ENCODE results near the gene ATL2.

The ATL2 gene

GRCh38 chr2:38377050-38377828, at the start of gene ATL2:
TSS of gene ATL2 (minus strand) at chr2:38377273. CDS start at chr2:38377260, 13 bp downstream.
- Mint-ChIP-seq H3K27me3 (ENCODE audit: low read depth) (no peaks in the 10 kb centered on the region), H3K4me3 (peak within 1 kb of the TSS; percentile 93 to 96 (median 95)), H3K36me3 (ENCODE audit: low read depth) (no peaks in the 10 kb centered on the region), H3K27ac (peak within 1 kb of the TSS; percentile 89 to 97 (median 92)), H3K9me3 (no peaks in the 10 kb centered on the region), H3K4me1 (peaks cover 68% of the 10 kb centered on the region)
- TF ChIP-seq CTCF (IDR thresholded peaks at IDR 0.05; ENCODE audit: unreplicated experiment in 3 of 3): no peak

GRCh38 chr2:38423763-38424162, 46.7 kb upstream of the ATL2 start:
- Mint-ChIP-seq H3K4me3 (no peak overlapping the region), H3K27ac (no peak overlapping the region), H3K4me1 (peaks cover 9% of the 10 kb centered on the region), H3K27me3 (ENCODE audit: low read depth) (peaks cover 12% of the 10 kb centered on the region), H3K36me3 (ENCODE audit: low read depth) (no peaks in the 10 kb centered on the region), H3K9me3 (no peaks in the 10 kb centered on the region)
- TF ChIP-seq CTCF (IDR thresholded peaks at IDR 0.05; ENCODE audit: unreplicated experiment in 3 of 3): no peak

- Mint-ChIP-seq H3K27me3 (ENCODE audit: low read depth) (peaks cover 17% of the 10 kb centered on the region), H3K4me3 (no peak overlapping the region), H3K4me1 (peaks cover 6% of the 10 kb centered on the region), H3K36me3 (ENCODE audit: low read depth) (no peaks in the 10 kb centered on the region), H3K9me3 (no peaks in the 10 kb centered on the region), H3K27ac (peak overlapping the region in 2 of 3 experiments; percentile 17 to 26)
- no peak for TF ChIP-seq CTCF (IDR thresholded peaks at IDR 0.05; ENCODE audit: unreplicated experiment in 3 of 3)
Observed at GRCh38 chr2:38421274-38422056, 44.4 kb upstream of the ATL2 start.

- Mint-ChIP-seq H3K27ac (no peak overlapping the region), H3K4me3 (no peak overlapping the region), H3K27me3 (ENCODE audit: low read depth) (peaks cover 17% of the 10 kb centered on the region), H3K9me3 (peaks cover 2% of the 10 kb centered on the region), H3K4me1 (peaks cover 6% of the 10 kb centered on the region), H3K36me3 (ENCODE audit: low read depth) (no peaks in the 10 kb centered on the region)
- TF ChIP-seq CTCF (IDR thresholded peaks at IDR 0.05; ENCODE audit: unreplicated experiment in 3 of 3): no peak
Observed at GRCh38 chr2:38419499-38419898, 42.4 kb upstream of the ATL2 start.

GRCh38 chr2:38418735-38419134, 41.7 kb upstream of the ATL2 start:
- TF ChIP-seq CTCF (IDR thresholded peaks at IDR 0.05; ENCODE audit: unreplicated experiment in 3 of 3): no peak
- no peaks in the 10 kb centered on the region for H3K36me3 Mint-ChIP-seq (ENCODE audit: low read depth)
- no peak overlapping the region for H3K4me3 Mint-ChIP-seq
- no peak overlapping the region for H3K27ac Mint-ChIP-seq
- H3K4me1 Mint-ChIP-seq: peaks cover 6% of the 10 kb centered on the region
- peaks cover 2% of the 10 kb centered on the region for H3K9me3 Mint-ChIP-seq
- peaks cover 17% of the 10 kb centered on the region for H3K27me3 Mint-ChIP-seq (ENCODE audit: low read depth)
